GM20000 (cell line): ENCODE data around the gene TRAF3.
"Not testable (repeated sequence)": the region's sequence is repeated elsewhere in the genome, so short reads cannot be mapped to it uniquely, and the experiment has no call there.

Source experiments
- DNase-seq: peaks from one replicate; pipeline ENCODE4 v3.0.0; 2012; ENCODE audit warnings: low spot score
- TF ChIP-seq, protein P1 (sequence below): IDR thresholded peaks from 2 replicates; pipeline ENCODE4 v1.5.1; 2012; ENCODE audit warnings: mild to moderate bottlenecking, control low read depth; ENCODE audit errors: extremely low read depth, missing control alignments

The TRAF3 gene

DNA sequence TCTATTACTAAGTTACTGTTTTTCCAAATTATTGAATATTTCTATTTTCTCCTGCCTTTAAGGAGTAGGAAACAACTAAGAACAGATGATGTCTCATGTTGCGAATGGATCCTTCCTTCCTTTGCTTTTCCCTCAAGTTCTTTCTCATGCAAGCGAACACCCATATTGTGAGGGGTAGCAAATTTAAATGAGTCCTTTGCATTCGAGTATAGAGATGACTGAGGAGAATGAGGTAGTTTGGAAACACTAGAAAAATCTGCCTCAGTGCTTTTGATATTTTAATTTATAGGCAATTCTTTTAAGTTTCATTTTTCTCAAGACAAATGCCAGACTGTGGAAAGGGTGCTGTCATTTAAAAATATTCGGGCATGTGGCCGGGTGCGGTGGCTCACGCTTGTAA lies 56.1 kb downstream of the TRAF3 start:
- no peak for DNase-seq
- TF ChIP-seq, protein P1, sequence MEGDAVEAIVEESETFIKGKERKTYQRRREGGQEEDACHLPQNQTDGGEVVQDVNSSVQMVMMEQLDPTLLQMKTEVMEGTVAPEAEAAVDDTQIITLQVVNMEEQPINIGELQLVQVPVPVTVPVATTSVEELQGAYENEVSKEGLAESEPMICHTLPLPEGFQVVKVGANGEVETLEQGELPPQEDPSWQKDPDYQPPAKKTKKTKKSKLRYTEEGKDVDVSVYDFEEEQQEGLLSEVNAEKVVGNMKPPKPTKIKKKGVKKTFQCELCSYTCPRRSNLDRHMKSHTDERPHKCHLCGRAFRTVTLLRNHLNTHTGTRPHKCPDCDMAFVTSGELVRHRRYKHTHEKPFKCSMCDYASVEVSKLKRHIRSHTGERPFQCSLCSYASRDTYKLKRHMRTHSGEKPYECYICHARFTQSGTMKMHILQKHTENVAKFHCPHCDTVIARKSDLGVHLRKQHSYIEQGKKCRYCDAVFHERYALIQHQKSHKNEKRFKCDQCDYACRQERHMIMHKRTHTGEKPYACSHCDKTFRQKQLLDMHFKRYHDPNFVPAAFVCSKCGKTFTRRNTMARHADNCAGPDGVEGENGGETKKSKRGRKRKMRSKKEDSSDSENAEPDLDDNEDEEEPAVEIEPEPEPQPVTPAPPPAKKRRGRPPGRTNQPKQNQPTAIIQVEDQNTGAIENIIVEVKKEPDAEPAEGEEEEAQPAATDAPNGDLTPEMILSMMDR: no peak

DNA sequence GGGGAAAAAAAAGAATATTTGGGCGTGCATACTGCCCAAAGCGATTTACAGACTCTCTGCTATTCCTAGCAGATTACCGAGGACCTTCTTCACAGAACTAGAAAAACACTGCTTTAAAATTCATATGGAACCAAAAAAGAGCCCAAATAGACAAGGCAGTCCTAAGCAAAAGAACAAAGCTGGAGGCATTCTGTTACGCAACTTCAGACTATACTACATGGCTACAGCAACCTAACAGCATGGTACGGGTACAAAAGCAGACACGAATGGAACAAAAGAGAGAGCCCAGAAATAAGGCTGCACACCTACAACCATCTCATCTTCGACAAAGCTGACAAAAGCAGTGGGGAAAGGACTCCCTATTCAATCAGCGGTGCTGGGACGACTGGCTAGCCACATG lies 56.7 kb downstream of the TRAF3 start:
- no peak for DNase-seq
- TF ChIP-seq, protein P1: no peak

DNA sequence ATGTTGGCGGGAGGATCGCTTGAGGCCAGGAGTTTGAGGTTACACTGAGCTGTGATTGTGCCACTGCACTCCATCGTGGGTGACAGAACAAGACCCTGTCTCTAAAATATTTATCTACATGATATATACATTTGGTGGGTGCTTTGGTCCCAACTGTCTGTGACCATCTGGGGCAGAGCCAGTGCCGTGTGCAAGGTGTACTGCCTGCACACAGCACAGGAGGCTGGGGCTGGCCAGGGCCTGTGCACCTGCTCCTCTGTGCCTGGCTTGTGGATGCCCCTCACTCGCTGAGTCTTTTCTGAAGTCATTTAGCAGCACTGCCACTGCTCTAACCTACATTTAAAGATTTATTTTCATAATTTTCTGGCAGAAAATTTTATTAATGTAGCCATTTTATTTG lies 58.7 kb downstream of the TRAF3 start:
- DNase-seq: no peak
- TF ChIP-seq, protein P1: no peak

DNA sequence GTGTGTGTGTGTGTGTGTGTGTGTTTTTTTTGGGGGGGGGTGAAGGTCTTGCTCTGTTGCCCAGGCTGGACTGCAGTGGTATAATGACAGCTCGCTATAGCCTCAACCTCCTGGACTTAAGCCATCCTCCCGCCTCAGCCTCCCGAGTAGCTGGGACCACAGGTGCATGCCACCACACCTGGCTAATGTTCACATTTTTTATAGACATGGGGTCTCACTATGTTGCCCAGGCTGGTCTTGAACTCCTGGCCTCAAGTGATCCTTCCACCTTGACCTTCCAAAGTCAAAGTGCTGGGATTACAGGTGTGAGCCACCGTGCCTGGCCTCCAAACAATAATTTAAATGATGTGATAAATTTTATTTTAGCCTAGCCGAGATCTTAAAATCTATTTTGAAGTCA lies 59.9 kb downstream of the TRAF3 start:
- DNase-seq: not testable (repeated sequence)

DNA sequence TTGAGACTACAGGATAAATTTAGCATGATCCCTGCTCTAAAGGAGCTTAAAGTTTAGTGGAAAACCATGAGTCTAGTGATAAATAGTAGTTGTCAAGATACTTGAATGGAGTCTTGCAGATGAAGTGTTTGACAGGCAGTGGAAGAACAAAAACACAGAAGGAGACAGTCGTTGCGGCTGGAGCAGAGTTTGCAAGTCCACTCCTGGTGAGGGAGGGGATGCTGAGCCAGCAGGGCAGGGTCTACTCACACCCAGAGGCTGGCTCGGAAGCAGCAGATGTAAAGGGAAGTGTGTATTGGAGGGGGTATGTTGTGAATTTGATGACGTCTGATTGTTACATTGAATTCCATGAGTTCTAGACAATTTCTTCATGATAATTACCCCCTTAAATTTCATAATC lies 61.3 kb downstream of the TRAF3 start:
- TF ChIP-seq, protein P1: no peak

DNA sequence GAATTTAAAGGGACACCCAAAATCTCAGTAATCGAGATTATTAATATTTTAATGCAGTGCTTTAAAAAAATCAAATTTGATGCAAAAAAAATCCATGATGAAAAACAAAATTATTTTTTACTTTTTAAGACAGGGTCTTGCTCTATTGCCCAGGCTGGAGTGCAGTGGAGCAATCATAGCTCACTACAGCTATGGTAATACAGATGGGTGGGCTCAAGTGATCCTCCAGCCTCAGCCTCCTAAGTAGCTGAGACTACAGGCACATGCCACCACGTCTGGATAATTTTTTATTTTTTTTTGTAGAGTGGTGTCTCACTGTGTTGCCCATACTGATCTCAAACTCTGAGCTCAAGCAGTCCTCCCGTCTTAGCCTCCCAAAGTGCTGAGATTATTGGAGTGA lies 62.9 kb downstream of the TRAF3 start:
- DNase-seq: no peak
- TF ChIP-seq, protein P1: no peak

More for the DNA sequence above, 61.3 kb downstream of the TRAF3 start:
- DNase-seq: no peak

DNA sequence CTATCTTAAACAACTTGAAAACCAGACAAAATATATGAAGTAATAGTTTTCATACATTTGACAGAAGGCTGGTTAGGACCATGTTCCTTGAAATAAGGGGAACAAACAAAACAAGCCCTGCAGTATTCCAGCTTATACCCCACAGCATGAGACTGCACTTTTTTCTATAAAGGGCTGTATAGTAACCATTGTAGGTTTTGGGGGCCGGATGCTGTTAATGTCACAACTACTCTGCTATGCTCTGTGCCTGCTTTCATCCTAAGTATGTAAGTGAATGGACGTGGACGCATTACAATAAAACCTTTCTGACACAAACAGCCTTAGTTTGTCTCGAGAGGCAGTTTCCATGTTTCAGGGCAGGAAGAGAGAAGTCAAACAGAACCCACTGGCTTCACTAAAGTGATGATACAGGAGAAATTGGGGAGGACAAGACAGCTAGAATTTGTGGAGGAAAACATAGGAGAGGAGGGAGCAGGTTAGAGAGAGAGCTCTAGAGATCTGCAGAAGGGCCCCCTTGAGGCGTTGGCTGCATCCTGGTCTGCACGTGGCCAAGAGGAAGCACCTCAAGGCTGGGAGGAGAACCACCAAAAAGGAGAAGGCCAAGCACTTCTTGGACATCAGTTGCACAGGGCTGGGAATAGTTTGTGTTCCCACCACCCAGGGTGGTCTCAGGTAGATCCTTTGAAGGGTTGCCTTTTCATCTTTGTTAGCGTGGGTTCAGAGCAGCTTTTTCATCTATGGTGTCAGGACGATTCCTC lies 63.7 kb downstream of the TRAF3 start:
- DNase-seq: no peak
- TF ChIP-seq, protein P1: no peak
